RWPE2 (cell line): ENCODE results near the gene PAEP.
A peak's percentile ranks its signal among the peaks of the same experiment; 100 is the strongest.

Experiments used
- ATAC-seq: fragments of 200-7000 bp; cut with Tn5 transposase; 3 replicates; pipeline ENCODE4 v1.9.1; 2021; ENCODE audit warnings: low read depth
- DNase-seq: peaks from one replicate; pipeline ENCODE4 v3.0.0-alpha.2; 2020; ENCODE audit warnings: low spot score
- H3K27ac ChIP-seq: fragments of 450-650 bp; 2 replicates; pipeline ENCODE4 v1.5.1; 2017; ENCODE audit warnings: mild to moderate bottlenecking; ENCODE audit not compliant: poor library complexity, severe bottlenecking
- H3K27me3 ChIP-seq: fragments of 250-450 bp; sonication (Bioruptor Pico); 2 replicates; pipeline ENCODE4 v1.5.1; 2021; ENCODE audit warnings: mild to moderate bottlenecking, moderate library complexity; ENCODE audit not compliant: insufficient read depth, poor library complexity, severe bottlenecking
- H3K36me3 ChIP-seq: fragments of 250-450 bp; sonication (Bioruptor Pico); 2 replicates; pipeline ENCODE4 v1.5.1; 2020; ENCODE audit warnings: low read depth, mild to moderate bottlenecking, moderate library complexity
- H3K4me1 ChIP-seq: fragments of 250-450 bp; sonication (Bioruptor Pico); 2 replicates; pipeline ENCODE4 v1.5.1; 2021; ENCODE audit warnings: mild to moderate bottlenecking, moderate library complexity; ENCODE audit not compliant: insufficient read depth, poor library complexity, severe bottlenecking
- H3K4me3 ChIP-seq: fragments of 250-450 bp; sonication (Bioruptor Pico); 2 replicates; pipeline ENCODE4 v1.5.1; 2021; ENCODE audit warnings: mild to moderate bottlenecking, moderate library complexity; ENCODE audit not compliant: severe bottlenecking
- H3K9me3 ChIP-seq: fragments of 250-450 bp; sonication (Bioruptor Pico); 2 replicates; pipeline ENCODE4 v1.5.1; 2021; ENCODE audit warnings: mild to moderate bottlenecking, moderate library complexity; ENCODE audit not compliant: severe bottlenecking
- TF ChIP-seq, protein P1 (sequence below): fragments of 450-650 bp; IDR thresholded peaks from one replicate; pipeline ENCODE4 v1.5.1; 2017; ENCODE audit warnings: mild to moderate bottlenecking, moderate library complexity; ENCODE audit not compliant: poor library complexity, severe bottlenecking

PAEP gene

DNA sequence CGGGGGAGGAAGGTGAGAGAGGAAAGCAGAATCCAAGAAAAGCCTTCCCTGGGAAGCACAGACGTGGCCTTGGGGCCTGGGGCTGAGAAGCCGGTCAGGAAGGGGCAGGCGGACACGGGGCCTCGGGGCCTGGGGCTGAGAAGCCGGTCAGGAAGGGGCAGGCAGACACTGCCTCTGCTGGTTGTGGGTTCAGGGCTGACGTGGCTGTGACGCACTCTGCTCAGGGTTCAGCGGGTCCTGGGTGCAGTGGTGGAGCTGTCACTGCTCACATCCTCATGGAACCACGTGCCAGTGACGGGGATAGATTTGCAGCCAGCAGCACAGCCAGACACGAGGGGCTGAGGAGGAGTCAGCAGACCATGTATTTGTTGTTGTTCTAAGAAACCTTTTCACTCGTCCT lies 12.8 kb downstream of the PAEP start:
- Histone ChIP-seq H3K9me3 (no peaks in the 10 kb centered on the region), H3K4me3 (no peak overlapping the region), H3K27me3 (peaks cover 19% of the 10 kb centered on the region), H3K27ac (no peak overlapping the region), H3K4me1 (no peaks in the 10 kb centered on the region), H3K36me3 (no peaks in the 10 kb centered on the region)
- ATAC-seq (no peak), DNase-seq (no peak)
- TF ChIP-seq, protein P1, sequence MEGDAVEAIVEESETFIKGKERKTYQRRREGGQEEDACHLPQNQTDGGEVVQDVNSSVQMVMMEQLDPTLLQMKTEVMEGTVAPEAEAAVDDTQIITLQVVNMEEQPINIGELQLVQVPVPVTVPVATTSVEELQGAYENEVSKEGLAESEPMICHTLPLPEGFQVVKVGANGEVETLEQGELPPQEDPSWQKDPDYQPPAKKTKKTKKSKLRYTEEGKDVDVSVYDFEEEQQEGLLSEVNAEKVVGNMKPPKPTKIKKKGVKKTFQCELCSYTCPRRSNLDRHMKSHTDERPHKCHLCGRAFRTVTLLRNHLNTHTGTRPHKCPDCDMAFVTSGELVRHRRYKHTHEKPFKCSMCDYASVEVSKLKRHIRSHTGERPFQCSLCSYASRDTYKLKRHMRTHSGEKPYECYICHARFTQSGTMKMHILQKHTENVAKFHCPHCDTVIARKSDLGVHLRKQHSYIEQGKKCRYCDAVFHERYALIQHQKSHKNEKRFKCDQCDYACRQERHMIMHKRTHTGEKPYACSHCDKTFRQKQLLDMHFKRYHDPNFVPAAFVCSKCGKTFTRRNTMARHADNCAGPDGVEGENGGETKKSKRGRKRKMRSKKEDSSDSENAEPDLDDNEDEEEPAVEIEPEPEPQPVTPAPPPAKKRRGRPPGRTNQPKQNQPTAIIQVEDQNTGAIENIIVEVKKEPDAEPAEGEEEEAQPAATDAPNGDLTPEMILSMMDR, result no peak

DNA sequence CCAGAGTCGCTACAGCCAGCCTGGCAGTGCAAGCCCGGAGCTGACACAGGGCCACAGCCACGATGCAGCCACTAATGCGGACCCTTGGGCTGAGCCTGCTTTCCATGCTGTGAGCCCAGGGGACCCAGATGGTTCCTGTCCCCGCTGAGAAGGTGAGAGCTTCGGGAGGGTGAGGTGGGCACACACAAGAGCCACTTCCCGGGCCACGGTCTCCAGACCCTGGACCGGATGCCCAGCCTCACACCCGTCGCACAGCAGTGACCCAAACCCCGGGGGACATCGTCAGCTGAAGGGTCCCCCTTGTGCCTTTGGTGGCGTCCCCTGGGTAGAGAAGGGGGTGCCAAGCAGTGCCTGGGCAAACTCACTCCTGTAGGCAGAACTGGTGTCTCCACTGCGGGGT lies 13.4 kb downstream of the PAEP start:
- Histone ChIP-seq H3K4me3 (no peak overlapping the region), H3K36me3 (no peaks in the 10 kb centered on the region), H3K9me3 (no peaks in the 10 kb centered on the region), H3K4me1 (no peaks in the 10 kb centered on the region), H3K27ac (no peak overlapping the region), H3K27me3 (peaks cover 15% of the 10 kb centered on the region)
- TF ChIP-seq, protein P1, result no peak
- peak; percentile 52 for DNase-seq
- ATAC-seq, result no peak

DNA sequence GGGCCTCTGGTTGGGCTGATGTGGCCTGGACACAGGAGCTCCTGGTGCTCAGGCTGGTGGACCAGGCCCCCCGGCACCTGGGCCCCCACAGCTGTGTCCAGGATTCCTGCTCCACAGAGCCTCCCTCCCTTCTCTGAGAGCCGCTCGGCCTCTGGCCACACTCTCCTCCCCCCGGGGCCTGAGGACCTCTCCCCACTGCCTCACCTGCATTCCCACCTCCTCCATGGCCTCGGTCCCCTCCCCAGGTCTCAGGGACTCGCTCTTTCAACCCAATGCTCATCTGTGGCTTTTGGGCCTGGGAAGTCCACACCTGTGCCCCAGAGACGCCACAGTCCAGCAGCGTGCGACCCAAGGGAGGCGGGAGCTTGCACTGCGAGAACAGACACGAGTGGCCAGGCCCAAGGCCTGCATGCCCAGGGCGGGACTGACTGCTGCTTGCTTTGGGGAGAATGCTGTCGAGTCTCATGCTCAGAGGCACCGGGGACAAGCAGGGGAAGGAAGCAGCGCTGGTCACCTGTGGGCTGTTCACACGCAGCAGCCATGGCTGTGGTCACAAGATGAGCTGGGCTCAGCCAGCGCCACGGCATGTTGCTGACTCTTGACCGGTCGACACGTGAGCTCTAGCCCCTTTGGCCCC lies 14.6 kb downstream of the PAEP start:
- H3K36me3 ChIP-seq, result no peaks in the 10 kb centered on the region
- H3K9me3 ChIP-seq, result no peaks in the 10 kb centered on the region
- no peak overlapping the region for H3K4me3 ChIP-seq
- TF ChIP-seq, protein P1, result no peak
- H3K27me3 ChIP-seq, result peaks cover 6% of the 10 kb centered on the region
- no peak for DNase-seq
- no peak overlapping the region for H3K27ac ChIP-seq
- no peak for ATAC-seq
- H3K4me1 ChIP-seq, result no peaks in the 10 kb centered on the region

DNA sequence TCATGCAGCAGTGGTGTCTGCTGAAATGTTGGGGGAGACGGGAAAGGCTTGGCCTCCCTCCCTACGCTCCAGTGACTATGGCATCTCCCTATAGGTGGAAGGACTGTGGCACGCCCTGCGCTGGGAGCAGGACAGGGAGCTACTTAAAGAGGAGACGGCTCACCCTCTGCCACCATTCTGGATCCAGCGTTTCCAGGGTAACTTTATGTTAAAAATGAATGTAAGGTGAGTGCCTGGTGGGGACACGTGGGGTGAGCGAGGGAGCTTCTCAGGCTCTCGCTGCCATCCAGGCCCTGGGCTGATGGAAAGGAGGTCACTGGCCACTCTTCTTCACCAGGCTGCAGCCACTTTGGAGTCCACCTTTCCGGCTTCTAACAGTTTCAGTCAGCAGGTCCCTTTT lies 15.7 kb downstream of the PAEP start:
- no peaks in the 10 kb centered on the region for H3K36me3 ChIP-seq
- H3K9me3 ChIP-seq, result no peaks in the 10 kb centered on the region
- no peak overlapping the region for H3K27ac ChIP-seq
- TF ChIP-seq, protein P1, result no peak
- no peak for DNase-seq
- no peak overlapping the region for H3K4me3 ChIP-seq
- no peaks in the 10 kb centered on the region for H3K4me1 ChIP-seq
- H3K27me3 ChIP-seq, result peaks cover 2% of the 10 kb centered on the region
- ATAC-seq, result no peak

DNA sequence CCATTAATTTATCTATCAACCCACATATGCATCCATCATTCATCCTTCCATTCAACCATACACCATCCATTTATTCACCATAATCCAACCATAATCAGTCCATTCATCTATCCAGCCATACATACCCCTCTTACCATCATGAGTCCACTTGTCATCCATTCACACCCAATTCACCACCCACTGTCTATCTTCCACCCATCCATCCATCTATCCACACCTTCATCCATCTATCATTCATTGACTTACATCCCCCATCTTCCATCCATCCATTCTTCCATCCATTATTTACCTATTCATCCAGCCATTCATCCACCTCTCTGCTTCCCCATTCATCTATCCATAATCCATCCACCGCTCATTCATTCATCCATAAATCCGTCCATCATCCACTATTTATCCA lies 17.8 kb downstream of the PAEP start:
- TF ChIP-seq, protein P1, result no peak
- no peaks in the 10 kb centered on the region for H3K9me3 ChIP-seq
- no peak overlapping the region for H3K27ac ChIP-seq
- H3K27me3 ChIP-seq, result peaks cover 2% of the 10 kb centered on the region
- DNase-seq (no peak), ATAC-seq (no peak)
- H3K36me3 ChIP-seq, result no peaks in the 10 kb centered on the region
- H3K4me1 ChIP-seq, result no peaks in the 10 kb centered on the region
- H3K4me3 ChIP-seq, result no peak overlapping the region
